ENCODE data around the gene SPART.

SPART gene

DNA sequence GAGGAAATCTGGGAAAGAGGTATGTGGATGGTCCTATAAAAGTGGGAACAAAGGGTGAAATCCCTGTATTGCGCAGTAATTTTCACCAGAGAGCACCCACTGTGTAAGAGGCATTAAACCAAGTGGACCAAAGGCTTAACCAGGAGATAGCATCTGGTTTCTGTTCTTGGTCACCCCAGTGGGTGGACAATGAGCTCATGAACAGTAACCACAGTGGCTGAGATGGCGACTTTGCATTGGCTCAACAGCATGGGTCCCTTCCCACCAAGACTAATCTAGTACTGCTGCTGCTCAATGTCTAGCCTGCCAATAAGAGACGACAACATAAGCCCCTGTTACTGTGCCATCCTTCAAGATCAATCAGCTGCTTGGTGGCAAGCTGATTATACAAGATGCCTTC is 85.2 kb downstream of the SPART start:
- Histone ChIP-seq H3K27ac (no peak overlapping the region), H3K4me3 (ENCODE audit: low read depth, low read length) (no peak overlapping the region), H3K27me3 (replicated peaks) (no peaks in the 10 kb centered on the region), H3K36me3 (replicated peaks) (no peaks in the 10 kb centered on the region)
- TF ChIP-seq, protein P1, sequence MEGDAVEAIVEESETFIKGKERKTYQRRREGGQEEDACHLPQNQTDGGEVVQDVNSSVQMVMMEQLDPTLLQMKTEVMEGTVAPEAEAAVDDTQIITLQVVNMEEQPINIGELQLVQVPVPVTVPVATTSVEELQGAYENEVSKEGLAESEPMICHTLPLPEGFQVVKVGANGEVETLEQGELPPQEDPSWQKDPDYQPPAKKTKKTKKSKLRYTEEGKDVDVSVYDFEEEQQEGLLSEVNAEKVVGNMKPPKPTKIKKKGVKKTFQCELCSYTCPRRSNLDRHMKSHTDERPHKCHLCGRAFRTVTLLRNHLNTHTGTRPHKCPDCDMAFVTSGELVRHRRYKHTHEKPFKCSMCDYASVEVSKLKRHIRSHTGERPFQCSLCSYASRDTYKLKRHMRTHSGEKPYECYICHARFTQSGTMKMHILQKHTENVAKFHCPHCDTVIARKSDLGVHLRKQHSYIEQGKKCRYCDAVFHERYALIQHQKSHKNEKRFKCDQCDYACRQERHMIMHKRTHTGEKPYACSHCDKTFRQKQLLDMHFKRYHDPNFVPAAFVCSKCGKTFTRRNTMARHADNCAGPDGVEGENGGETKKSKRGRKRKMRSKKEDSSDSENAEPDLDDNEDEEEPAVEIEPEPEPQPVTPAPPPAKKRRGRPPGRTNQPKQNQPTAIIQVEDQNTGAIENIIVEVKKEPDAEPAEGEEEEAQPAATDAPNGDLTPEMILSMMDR (IDR thresholded peaks at IDR 0.05; ENCODE audit: low read depth, low read length, missing control alignments), result no peak
- in situ Hi-C loops (cut with HindIII; ENCODE audit: low pct_ligation_motif_present, low sequenced_read_pairs), result no loop called here
- no peak for DNase-seq

DNA sequence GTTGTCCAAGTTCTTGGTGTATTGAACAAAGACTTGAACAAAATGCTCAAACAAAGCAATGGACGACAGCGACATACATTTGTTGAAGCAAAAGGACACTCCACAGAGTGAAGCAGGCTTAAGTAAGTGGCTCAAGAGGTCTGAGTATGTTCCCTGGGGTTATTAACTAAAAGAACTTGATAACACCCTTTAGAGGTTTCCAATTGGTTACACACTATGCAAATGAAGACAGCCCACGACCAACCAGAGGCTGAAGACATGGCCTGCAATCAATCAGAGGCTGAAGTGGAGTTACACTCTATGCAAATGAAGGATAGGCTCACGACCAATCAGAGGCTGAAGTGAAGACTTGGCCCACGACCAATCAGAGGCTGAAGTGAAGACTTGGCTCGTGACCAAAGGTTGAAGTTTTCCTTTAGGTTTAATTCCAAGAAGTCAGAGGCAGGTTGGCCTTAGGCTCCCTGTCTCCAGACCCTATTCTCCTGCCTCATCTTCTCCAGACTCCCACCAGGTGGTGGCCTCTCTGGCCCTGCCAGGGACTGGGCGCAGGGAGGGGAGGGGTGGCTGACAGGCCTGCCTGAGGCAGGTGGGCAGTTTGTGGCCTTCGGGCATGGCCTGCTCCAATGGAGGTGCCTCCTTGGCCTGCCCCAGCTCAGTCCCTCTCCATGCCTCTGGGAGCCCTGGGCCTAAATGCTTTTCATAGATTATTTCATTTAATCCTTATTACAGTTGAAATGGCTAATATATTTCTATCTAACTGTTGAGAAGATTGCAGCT is 86.6 kb downstream of the SPART start:
- in situ Hi-C loops (cut with HindIII; ENCODE audit: low pct_ligation_motif_present, low sequenced_read_pairs), result no loop called here
- Histone ChIP-seq H3K4me3 (ENCODE audit: low read depth, low read length) (no peak overlapping the region), H3K27me3 (replicated peaks) (no peaks in the 10 kb centered on the region), H3K27ac (no peak overlapping the region), H3K36me3 (replicated peaks) (no peaks in the 10 kb centered on the region)
- DNase-seq, result no peak
- TF ChIP-seq, protein P1 (IDR thresholded peaks at IDR 0.05; ENCODE audit: low read depth, low read length, missing control alignments), result no peak

DNA sequence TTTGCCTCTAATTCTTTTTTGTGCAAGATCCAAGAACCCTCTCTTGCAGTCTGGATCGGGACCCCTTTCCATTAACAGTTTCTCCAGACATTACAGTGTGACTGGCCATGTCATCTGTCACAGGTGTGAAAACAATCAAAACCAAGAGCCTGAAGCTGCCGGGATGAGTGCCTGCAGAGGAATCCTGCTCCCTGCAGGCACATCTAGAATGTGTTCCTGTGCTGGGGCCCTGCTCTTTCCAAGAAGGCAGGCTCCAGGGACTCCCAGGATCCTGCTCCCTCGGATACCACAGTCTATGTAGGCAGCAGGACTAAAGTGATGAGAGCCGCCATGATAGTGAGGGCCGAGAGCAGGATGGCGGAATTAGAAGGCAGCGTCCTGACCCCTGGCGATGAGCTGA is 87.4 kb downstream of the SPART start:
- TF ChIP-seq, protein P1 (IDR thresholded peaks at IDR 0.05; ENCODE audit: low read depth, low read length, missing control alignments), result no peak
- no peaks in the 10 kb centered on the region for H3K36me3 ChIP-seq (replicated peaks)
- no peak overlapping the region for H3K4me3 ChIP-seq (ENCODE audit: low read depth, low read length)
- in situ Hi-C loops (cut with HindIII; ENCODE audit: low pct_ligation_motif_present, low sequenced_read_pairs), result no loop called here
- no peak for DNase-seq
- H3K27me3 ChIP-seq (replicated peaks), result no peaks in the 10 kb centered on the region
- H3K27ac ChIP-seq, result no peak overlapping the region
